Skeletal muscle cell (primary cell): Measurements from ENCODE around the gene DPH2.

Source experiments
- DNase-seq: peaks from one replicate; pipeline ENCODE4 v3.0.0-alpha.2; 2010; ENCODE audit warnings: low read depth
- H3K4me3 ChIP-seq: 2 replicates; pipeline ENCODE4 v1.5.1; 2011; ENCODE audit warnings: low read depth, mild to moderate bottlenecking, control low read depth, low read length, moderate library complexity

The DPH2 gene

DNA sequence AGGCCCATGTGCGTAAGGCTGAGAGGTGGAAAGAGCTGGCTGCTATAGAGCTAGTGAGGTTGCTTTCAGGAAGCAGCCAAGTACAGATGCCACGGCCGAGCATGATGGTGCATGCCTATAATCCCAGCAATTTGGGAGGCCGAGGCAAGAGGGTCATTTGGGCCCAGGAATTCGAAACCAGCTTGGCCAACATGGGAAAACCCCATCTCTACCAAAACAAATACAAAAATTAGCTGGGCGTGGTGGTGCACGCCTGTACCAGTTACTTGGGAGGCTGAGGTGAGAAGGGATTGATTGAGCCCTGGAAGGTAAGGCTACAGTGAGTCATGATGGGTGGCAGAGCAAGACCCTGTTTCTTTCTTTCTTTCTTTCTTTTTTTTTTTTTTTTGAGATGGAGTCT lies 24.3 kb downstream of the DPH2 start:
- H3K4me3 ChIP-seq, result no peak overlapping the region
- DNase-seq, result no peak

DNA sequence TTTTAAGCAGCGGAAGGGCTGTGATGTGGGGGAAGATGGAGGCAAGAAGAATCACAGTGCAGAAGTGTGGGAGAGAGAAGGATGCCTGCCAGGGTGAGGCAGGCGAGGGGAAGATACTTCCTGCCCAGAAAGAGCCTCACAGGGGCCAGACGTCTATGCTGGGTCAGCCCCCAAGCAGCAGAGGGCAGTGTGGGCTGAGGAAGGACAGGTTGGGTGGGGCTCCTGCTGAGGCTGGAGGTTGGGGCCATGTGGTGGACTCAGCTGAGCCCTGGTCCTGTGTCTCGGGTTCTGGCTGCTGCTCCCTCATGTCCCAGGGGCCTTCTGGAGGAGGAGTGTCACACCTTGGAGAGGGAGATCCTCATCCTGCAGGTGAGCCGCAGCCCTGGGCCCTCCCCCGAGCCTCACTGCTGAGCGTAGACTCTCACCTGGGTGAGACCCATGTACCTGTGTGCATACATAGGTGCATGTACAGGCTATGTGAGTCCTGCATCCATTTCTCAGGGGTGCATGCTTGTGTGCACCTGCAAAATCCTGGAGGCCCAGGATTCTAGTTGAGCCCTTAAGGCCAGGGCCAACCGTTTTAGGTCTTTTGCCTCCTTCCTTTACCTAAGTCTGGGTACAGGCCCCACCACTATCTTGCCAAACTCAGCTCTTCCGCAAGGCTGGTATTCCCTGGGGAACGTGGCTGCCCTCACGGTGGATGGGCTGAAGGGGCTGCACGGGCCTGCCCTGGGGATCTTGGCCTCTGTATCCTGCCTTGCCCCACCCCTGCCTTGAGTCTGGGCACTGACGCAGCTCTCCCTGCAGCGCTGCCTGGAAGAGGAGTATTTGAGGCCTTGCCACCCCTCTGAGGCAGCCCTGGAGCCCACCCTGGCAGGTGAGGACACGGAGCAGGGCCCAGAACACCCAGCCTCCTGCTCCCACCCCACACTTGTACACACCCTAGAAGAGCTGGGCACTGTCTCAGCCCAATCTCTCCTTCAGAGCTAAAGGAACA lies 25.3 kb downstream of the DPH2 start:
- no peak for DNase-seq
- H3K4me3 ChIP-seq, result no peak overlapping the region

DNA sequence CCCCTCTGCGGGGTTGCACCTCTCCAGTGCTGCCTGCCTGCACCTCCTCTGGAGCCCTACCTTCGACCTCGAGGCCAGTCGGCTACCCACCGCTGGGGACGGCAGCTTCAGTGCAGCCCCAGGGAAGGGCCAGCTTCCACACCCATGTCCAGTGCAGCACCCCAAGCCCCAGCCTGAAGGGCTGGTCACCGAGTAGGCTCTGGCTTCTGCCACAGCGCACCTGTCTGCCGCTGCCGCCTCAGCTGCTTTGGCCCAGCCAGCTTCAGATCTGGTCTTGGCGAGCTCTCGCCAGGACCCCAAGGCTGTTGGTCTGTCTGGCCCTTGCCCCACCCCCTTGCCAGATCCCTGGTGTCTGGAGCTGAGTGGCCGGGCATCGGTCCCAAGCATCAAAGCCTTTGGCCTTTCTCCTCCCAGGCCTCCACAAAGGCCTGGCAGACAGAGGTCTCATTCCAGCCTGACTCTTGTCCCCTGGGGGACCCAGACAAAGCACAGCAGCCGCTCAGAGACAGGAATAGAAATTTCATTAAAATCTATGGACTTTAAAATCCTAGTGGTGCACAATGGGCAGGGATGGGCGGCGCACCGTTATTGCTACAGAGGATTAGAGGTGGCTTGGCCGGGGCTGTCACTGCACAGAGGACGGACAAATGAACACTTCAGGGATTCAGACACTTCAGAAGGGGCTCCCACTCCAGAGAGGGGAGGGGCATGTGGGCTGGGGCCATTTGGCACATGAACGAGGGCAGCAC lies 26.3 kb downstream of the DPH2 start:
- DNase-seq, result no peak
- no peak overlapping the region for H3K4me3 ChIP-seq

DNA sequence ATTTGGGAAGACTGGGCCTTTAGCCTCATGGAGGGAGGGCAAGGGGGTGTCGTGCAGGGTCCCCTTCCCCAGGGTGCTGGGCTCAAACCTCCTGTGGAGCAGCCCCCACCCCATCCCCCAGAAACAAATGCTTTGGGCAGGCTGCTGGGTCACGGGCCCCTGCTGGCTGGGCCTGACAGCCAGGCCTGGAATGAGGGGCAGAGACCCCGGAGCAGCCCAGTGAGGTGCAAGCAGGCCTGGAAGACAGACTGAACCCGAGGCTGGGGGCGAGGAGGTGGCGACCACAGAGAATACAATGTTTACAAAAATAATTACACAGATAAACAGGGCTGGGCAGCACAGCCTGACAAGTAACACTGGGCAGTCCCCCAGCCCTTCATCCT lies 26.9 kb downstream of the DPH2 start:
- no peak overlapping the region for H3K4me3 ChIP-seq
- no peak for DNase-seq

DNA sequence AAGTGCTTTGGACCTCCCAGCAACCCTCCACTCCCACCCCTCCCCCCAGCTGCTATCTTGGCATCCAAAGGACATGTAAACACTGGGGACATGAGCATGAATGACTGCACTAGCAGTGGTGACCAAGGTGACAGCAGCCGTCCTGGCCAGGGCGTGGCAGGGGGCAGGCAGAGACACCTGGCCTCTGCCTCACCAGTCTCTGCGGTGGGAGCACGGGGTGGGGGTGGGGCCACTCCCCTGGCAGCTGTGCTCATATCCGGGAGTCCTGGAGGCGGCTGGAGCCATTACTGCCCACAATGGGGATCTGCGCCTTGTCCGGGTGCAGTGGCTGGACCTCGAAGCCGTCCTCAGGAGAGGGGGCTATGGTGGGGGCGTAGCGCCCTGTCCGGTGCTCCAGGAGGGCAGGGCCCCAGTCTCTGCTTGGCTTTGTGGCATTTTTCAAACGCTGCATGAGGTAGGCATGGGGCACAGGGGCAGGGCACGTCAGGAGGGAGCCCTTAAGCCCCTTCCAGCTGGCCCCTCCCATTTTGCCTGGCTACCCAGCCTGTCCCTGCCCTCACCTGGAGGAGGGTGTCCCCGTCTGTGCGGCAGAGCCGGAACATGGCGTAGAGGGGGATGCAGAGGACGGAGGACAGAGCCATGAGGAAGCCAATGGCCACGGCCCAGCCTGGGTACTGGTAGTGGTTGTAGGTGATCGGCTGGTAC lies 27.6 kb downstream of the DPH2 start:
- DNase-seq, result no peak
- no peak overlapping the region for H3K4me3 ChIP-seq

DNA sequence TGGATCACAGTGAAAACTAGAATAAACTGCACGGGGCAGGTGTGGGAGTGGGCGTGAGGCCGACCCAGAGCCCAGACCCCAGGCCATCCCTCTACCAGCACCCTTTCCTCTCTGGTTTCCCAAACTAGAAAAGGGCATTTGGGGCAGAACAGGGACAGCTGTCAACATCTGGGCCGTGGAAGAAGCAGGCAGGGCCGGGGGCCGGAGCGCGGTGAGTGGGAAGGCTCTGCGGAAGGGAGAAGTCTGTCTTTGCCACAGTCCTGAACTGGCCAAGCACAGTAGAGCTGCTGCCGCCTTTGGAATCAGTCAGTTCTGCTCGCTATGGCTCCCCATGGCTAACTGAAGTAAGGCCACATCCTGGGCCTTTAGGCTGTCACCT lies 28.2 kb downstream of the DPH2 start:
- no peak overlapping the region for H3K4me3 ChIP-seq
- no peak for DNase-seq

DNA sequence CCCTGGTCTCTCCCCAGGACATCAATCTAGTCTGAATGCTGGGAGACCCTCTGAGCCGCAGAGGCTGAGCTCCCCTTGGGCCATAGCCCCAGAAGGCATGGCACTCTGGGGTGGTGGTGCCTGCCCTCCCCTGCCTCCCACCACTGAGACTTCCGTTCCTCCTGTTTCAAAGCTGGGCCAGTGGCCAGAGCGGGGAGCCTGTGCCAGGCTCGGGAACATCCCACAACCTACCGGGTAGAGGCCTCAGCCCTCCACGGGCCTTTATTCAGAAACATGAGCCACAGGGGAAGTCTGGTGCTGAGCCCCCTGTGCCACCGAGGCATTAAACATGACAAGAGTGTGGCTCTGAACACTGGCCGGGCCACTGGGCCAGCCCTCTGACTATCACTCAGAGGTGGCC lies 29.6 kb downstream of the DPH2 start:
- no peak for DNase-seq
- no peak overlapping the region for H3K4me3 ChIP-seq

DNA sequence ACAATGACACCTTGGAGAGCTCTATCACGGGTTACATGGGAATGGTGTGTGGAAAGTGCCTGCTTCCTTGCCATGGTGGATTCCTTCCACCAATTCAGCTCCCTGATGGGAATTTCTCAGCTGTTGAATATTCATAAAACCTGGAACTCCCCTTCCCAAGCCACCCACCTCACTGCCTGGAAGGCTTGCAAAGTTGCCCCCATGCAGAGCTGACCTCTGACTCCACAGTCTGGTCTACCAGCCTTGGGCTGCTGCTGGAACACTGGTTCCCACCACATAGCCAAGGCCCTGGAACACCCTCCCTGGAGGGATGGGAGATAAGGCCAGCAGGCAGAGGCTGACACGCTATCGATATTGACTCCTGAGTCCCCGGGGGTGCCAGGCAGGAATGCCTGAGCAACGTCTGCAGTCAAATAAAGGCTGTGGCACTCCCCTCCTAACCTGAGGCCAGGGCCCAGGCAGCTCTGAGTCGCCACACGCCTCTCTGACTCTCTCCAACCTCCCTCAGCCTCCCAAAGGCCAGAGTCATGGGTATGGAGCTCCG lies 30.4 kb downstream of the DPH2 start:
- DNase-seq, result no peak
- no peak overlapping the region for H3K4me3 ChIP-seq

DNA sequence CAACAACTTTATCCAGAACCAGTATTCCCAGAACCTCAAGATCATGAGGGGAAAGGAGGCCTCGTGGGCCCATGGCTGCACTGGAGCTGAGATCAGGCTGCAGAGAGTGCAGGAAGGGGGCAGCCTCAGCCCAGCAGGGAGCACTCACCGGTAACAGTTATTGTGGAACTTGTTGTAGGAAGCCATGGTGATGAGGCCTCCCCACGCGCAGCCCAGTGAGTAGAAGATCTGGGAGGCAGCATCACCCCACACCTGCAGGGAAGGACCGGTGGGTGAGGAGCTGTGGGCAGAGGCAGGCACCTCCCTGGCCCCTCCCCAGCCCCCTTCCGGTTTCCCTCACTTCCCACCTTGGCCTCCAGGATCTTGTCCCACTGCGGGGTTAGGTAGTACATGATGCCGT lies 32.4 kb downstream of the DPH2 start:
- no peak for DNase-seq
- H3K4me3 ChIP-seq, result no peak overlapping the region

DNA sequence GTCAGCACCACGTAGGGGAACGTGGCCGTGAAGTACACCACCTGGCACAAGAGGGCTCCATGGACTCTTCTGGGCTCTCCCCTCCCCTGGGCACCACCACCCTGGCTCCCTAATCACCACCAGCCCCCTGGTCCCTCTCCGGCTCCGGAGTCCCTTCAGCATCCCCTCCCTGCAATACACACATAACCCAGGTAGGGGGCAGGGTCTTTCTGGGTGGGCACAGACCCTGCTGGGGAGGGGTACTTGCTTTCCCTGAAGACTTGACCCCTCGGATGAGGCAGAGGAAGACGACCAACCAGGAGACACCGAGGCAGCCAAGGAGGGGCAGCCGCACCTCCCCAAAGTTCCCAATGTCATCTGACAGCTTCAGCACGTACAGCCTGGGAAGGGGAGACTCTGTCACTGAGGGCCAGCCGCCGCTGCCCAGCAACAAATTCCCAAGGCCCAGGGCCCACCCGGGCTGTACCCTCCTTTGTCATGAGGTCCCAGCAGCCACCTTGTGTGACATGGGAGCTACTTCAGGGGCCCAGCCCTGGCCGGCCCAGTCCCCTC lies 32.9 kb downstream of the DPH2 start:
- DNase-seq, result no peak

DNA sequence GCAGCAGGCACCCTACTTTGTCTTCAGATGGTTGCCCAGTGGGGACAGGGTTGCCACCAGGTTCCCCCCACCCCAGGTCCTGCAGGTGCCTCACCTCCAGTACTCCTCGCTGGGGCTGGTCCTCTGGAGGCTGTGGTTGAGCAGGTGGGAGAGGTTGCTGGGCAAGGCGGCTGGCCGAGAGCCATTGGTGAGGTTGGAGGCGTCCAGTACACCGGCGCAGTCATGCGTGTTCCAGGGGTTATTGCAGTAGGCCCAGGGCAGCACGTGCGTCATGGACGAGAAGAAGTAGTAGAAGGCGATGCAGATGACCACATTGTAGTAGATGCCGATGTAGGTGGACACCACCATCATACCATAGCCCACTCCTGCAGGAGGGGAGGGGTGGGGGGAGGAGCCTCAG lies 38.4 kb downstream of the DPH2 start:
- H3K4me3 ChIP-seq, result no peak overlapping the region
- no peak for DNase-seq

More for the DNA sequence above, 32.9 kb downstream of the DPH2 start:
- no peak overlapping the region for H3K4me3 ChIP-seq

DNA sequence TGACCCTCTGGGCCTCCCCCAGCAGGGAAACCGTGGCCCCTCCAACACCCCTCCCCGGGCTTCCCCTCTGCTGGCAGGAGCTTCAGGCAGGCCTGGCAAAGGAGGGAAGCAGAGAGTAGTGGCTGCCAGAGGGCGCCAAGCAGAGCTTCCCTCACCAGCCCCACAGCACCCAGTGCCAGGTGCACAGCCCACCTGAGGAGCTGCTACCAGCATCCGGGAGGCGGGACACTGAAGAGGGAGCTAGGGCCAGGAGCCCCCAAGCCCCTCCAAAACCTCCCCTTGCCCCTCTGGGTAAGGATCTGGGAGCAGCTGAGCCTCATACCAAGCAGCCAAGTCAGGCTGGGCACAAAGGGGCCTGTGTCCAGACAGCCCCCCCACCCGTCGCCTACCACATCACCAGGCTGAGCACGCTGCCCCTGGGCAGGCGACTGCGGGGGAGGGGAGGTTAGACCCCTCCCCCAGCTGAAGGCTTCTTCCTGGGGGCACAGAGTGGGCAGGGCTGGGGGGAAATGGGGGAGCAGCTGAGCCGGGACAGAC lies 41.2 kb downstream of the DPH2 start:
- no peak for DNase-seq
- no peak overlapping the region for H3K4me3 ChIP-seq

DNA sequence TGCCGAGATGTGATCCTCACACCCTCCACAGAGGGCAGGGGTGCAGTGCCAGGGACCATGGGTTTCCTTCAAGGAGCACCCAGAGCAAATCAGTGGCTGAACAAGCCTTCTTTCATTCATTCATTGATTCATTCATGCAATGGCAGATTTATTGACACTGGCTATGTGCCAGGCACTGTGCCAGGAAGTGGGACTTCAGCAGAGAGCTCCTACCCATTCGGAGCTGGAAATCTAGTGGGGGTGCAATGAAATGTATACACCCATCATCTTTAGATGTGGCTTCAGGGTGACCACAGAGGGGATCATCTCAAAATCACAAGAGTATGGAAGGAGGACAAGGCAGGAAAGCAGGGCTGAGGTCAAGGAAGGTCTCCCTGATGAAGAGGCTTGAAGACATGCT lies 42.6 kb downstream of the DPH2 start:
- no peak overlapping the region for H3K4me3 ChIP-seq
- DNase-seq, result no peak

DNA sequence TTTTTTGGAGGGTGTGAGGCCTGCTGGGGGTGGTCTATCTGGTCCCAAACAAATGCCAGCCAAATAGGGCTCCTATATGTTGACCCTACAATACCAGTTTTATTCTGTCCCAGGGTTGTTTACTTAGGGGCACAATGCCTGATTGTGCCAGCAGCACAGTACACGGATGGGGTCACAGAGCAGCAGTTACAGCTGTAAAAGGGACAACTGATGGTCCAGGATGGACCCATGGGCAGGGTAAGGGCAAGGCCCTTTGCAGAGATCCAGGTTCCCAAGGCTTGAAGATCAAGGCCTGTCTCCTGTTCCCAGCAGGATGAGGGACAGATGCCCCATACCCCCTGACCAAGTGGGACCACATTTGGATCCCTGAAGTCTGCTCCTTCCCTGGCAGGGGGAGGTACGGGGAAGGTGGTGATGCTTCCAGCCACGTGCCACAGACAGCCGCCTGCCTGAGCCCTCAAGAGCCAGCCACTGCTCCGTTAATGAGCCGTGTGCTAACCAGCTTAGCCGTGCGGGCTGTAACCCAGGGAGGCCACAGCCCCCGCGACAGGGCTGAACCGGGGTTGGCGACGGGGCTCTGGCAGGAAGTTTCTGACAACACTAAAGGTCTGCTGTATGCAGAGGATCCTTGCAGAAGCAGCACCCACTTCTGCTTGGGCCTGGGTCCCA lies 43.3 kb downstream of the DPH2 start:
- H3K4me3 ChIP-seq, result no peak overlapping the region
- DNase-seq, result no peak

DNA sequence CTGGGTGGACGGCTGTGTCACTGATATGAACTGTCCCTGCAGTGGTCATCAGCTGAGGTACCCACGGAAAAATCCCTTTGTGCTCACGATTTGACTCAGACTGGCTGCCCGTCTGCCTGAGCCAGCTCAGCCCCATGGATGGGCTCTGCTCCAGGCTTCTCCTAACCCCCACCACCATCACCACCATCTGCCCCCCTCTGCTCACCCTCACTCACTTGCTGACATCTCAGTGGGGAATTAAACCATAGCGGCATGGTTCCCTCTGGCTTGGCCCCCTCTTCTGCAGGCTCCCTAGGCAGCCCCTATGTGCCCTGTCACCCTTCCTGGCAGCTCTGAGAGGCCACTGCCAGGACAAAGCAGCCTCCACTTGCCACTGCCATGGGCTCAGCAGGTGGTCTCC lies 44.1 kb downstream of the DPH2 start:
- H3K4me3 ChIP-seq, result no peak overlapping the region
- no peak for DNase-seq

DNA sequence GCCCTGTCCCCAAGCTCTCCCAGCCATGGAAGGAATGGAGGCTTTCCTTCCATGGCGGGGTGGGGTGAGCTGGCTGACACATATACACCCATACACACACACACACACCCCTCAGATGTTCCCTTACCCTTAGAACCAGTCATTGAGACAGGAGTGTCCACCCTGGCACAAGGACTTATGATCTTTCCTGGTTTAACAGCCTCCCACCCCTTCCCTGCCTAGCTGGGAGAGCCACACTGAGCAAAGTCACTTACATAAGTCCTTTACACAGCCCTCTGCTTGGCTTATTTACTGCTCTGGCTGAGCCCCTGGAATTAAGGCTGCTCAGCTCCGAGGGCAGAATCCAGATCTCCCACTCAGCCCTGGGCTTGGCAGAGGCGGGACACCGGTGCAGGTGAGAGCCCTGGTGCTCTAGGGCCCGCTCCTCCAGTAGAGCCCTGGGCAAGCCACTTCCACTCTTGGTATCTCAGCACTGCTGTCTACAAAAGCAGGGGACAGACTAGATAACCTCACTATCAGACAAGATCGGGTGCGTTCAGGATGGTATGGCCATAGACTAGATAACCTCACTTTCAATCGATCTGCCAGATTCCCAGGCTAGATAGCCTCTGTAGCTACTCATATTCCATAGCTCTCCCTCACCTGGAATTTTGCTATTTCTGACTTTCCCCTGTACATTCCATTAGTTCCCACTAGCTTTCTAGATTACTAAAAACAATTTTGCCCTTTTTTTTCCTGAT lies 44.7 kb downstream of the DPH2 start:
- H3K4me3 ChIP-seq, result no peak overlapping the region
- DNase-seq, result no peak

DNA sequence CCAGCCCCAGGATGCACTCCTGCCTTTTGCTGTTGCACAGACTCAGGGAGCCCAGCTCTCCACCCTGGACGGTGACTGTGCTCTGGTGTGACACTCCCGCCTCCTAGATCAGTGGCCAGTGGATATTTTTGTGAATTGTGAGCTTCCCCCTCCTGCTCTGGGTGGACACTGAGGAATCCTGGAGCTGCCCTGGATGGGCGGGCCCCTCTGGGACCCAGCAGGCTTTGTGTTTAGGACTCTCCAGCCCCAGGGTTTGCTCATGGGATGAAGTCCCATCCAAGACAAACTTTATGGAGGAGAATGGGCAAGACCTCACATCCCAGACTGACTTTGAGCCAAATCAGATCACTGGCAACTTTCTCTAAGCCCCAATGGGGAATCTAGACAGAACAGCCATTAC lies 45.4 kb downstream of the DPH2 start:
- no peak overlapping the region for H3K4me3 ChIP-seq
- no peak for DNase-seq
